Keratinocyte (primary cell): Measurements from ENCODE around the gene FUOM. TPM values are rescaled to one million over a fixed set of nuclear protein-coding genes. Genes with fewer than 3 reads are reported as not detected.

Experiments used
- DNase-seq: peaks from one replicate; pipeline ENCODE4 v3.0.0-alpha.2; 2011; ENCODE audit warnings: low read depth, missing footprints, low spot score
- FAIRE-seq: peaks from 2 replicates; lab custom pipeline; 2011; peaks lifted over from hg19 to GRCh38; lab: Jason Lieb, UNC
- H2AFZ ChIP-seq: 2 replicates; pipeline ENCODE4 v1.6.0; 2012; ENCODE audit warnings: low read length, control low read depth, inconsistent platforms; ENCODE audit not compliant: control insufficient read depth
- H3K27ac ChIP-seq: 2 replicates; pipeline ENCODE4 v1.5.1; 2011; ENCODE audit warnings: low read length; ENCODE audit not compliant: control insufficient read depth, insufficient read depth
- H3K27me3 ChIP-seq: 3 replicates; pipeline ENCODE4 v1.6.0; 2011; ENCODE audit warnings: low read length; ENCODE audit not compliant: control insufficient read depth, insufficient read depth; ENCODE audit errors: extremely low read depth
- H3K36me3 ChIP-seq, 2 experiments: 2 replicates in 1 of 2; 3 replicates in 1 of 2; pipeline ENCODE4 v1.5.1; 2011; ENCODE audit warnings: low read length in 2 of 2, mild to moderate bottlenecking in 1 of 2; ENCODE audit not compliant: control insufficient read depth in 2 of 2, insufficient read depth in 2 of 2; ENCODE audit errors: extremely low read depth in 1 of 2
- H3K4me1 ChIP-seq: 3 replicates; pipeline ENCODE4 v1.5.1; 2011; ENCODE audit warnings: low read length; ENCODE audit not compliant: control insufficient read depth, insufficient read depth; ENCODE audit errors: extremely low read depth
- H3K4me2 ChIP-seq: 3 replicates; pipeline ENCODE4 v1.6.0; 2011; ENCODE audit warnings: low read depth, low read length; ENCODE audit not compliant: control insufficient read depth, insufficient read depth; ENCODE audit errors: extremely low read depth
- H3K4me3 ChIP-seq, 3 experiments: fragments of 200-600 bp in 1 of 3; sonication (generic) in 1 of 3; 2 replicates in 2 of 3; 3 replicates in 1 of 3; pipeline ENCODE4 v1.5.1; 2011 to 2016; ENCODE audit warnings: low read length in 3 of 3, mild to moderate bottlenecking in 3 of 3, control low read depth in 2 of 3, inconsistent platforms in 1 of 3, low read depth in 1 of 3, mixed read lengths in 1 of 3, mixed run types in 1 of 3, moderate library complexity in 1 of 3; ENCODE audit not compliant: control insufficient read depth in 2 of 3, insufficient read depth in 2 of 3; ENCODE audit errors: extremely low read depth in 1 of 3
- H3K79me2 ChIP-seq: 2 replicates; pipeline ENCODE4 v1.6.0; 2012; ENCODE audit warnings: low read length; ENCODE audit not compliant: control insufficient read depth, insufficient read depth
- H3K9ac ChIP-seq: 3 replicates; pipeline ENCODE4 v1.6.0; 2011; ENCODE audit warnings: low read length; ENCODE audit not compliant: control insufficient read depth, insufficient read depth; ENCODE audit errors: extremely low read depth
- H3K9me1 ChIP-seq: 3 replicates; pipeline ENCODE4 v1.6.0; 2011; ENCODE audit warnings: low read length; ENCODE audit not compliant: control insufficient read depth, insufficient read depth; ENCODE audit errors: extremely low read depth
- H3K9me3 ChIP-seq: 2 replicates; pipeline ENCODE4 v1.5.1; 2012; ENCODE audit warnings: low read depth, low read length; ENCODE audit not compliant: control insufficient read depth
- H4K20me1 ChIP-seq: 3 replicates; pipeline ENCODE4 v1.6.0; 2011; ENCODE audit warnings: low read length; ENCODE audit not compliant: control insufficient read depth, insufficient read depth; ENCODE audit errors: extremely low read depth
- CTCF ChIP-seq, 3 experiments: IDR thresholded peaks in 1 of 3; conservative IDR thresholded peaks in 1 of 3; optimal IDR thresholded peaks in 1 of 3; 2 replicates in 2 of 3; 3 replicates in 1 of 3; pipeline versions ENCODE3 to v1.5.1; 2011; ENCODE audit warnings: low read length in 3 of 3, mild to moderate bottlenecking in 3 of 3, moderate library complexity in 2 of 3, control low read depth in 1 of 3, inconsistent platforms in 1 of 3; ENCODE audit not compliant: insufficient read depth in 2 of 3; ENCODE audit errors: extremely low read depth in 1 of 3
- EZH2 ChIP-seq: IDR thresholded peaks from one replicate; pipeline ENCODE4 v1.6.1; 2012; ENCODE audit warnings: inconsistent platforms, mild to moderate bottlenecking, low read length, moderate library complexity
- dilution Hi-C: fragments of 300-500 bp; cut with MboI; formaldehyde crosslinking; loops from one replicate; pipeline ENCODE4 v1.7.0; 2020; ENCODE audit warnings: low sequenced_read_pairs; ENCODE audit not compliant: extremely low pct_ligation_motif_present
- polyA plus RNA-seq, 5 experiments: library from polyadenylated mRNA; depleted of rRNA in 3 of 5; stranded (reverse) in 3 of 5; stranded (forward) in 1 of 5; unstranded in 1 of 5; fragments of >200 nt; gene quantifications; 1 replicate in 1 of 5; 2 replicates in 3 of 5; 3 replicates in 1 of 5; pipeline versions ENCODE4 v1.2.1 to v1.2.3, GENCODE V29; 2011 to 2012; ENCODE audit warnings: missing spikeins in 2 of 5, low read depth in 1 of 5, low replicate concordance in 1 of 5

Gene FUOM
- polyA plus RNA-seq, 1 donor (not counting 4 experiments of a cell fraction or from before 2014, with no cell fraction given), result 11.3 TPM

GRCh38 chr10:133379152-133379800, 21.5 kb upstream of the FUOM start, which contains the start of gene PAOX:
Gene PAOX, plus strand, starts transcription at chr10:133379262. Its CDS starts 55 bp downstream, at chr10:133379317.
- dilution Hi-C loops, result no loop called here
- Histone ChIP-seq H3K27ac (no peak within 1 kb of the TSS), H3K4me1 (no peaks in the 10 kb centered on the region)

GRCh38 chr10:133378251-133379096, 20.7 kb upstream of the FUOM start:
- H3K9me1 ChIP-seq, result no peaks in the 10 kb centered on the region
- H3K4me3 ChIP-seq, result peak overlapping the region; percentile 64 to 77 (median 73)
- H4K20me1 ChIP-seq, result no peaks in the 10 kb centered on the region
- TF ChIP-seq CTCF (optimal IDR thresholded peaks at IDR 0.05 in 1 of 3, IDR thresholded peaks at IDR 0.05 in 1 of 3, conservative IDR thresholded peaks at IDR 0.05 in 1 of 3; ENCODE audit: extremely low read depth in 1 of 3, insufficient read depth in 2 of 3, low read length in 3 of 3), result no peak
- no peak overlapping the region for H3K27ac ChIP-seq
- DNase-seq, result no peak
- H3K9ac ChIP-seq, result peak overlapping the region; percentile 58
- peaks cover 3% of the 10 kb centered on the region for H3K4me1 ChIP-seq
- dilution Hi-C loops, result no loop called here
- no peaks in the 10 kb centered on the region for H3K9me3 ChIP-seq
- no peaks in the 10 kb centered on the region for H3K27me3 ChIP-seq
- peak overlapping the region; percentile 92 for H3K4me2 ChIP-seq
- H3K79me2 ChIP-seq, result no peaks in the 10 kb centered on the region
- peak overlapping the region; percentile 92 for H2AFZ ChIP-seq
- FAIRE-seq, result no peak
- H3K36me3 ChIP-seq, result no peaks in the 10 kb centered on the region

More at GRCh38 chr10:133379152-133379800, 21.5 kb upstream of the FUOM start, which contains the start of gene PAOX:
- H3K9me3 ChIP-seq, result no peaks in the 10 kb centered on the region
- peak within 1 kb of the TSS; percentile 92 for H2AFZ ChIP-seq
- no peaks in the 10 kb centered on the region for H3K36me3 ChIP-seq
- peak within 1 kb of the TSS; percentile 58 for H3K9ac ChIP-seq
- H4K20me1 ChIP-seq, result no peaks in the 10 kb centered on the region
- H3K4me2 ChIP-seq, result peak within 1 kb of the TSS; percentile 92
- DNase-seq (no peak), FAIRE-seq (no peak)
- H3K4me3 ChIP-seq, result peak within 1 kb of the TSS; percentile 64 to 77 (median 73)
- no peaks in the 10 kb centered on the region for H3K27me3 ChIP-seq
- no peaks in the 10 kb centered on the region for H3K9me1 ChIP-seq
- no peaks in the 10 kb centered on the region for H3K79me2 ChIP-seq
- no peak for TF ChIP-seq CTCF (optimal IDR thresholded peaks at IDR 0.05 in 1 of 3, IDR thresholded peaks at IDR 0.05 in 1 of 3, conservative IDR thresholded peaks at IDR 0.05 in 1 of 3; ENCODE audit: extremely low read depth in 1 of 3, insufficient read depth in 2 of 3, low read length in 3 of 3)
- no peak for TF ChIP-seq EZH2
